GM23338 (cell line): Measurements from ENCODE around the gene CDC45.
A peak's percentile ranks its signal among the peaks of the same experiment; 100 is the strongest.

Experiments
- CREB1 ChIP-seq: fragments of 250-450 bp; sonication (Bioruptor Pico); IDR thresholded peaks from 2 replicates; pipeline ENCODE4 v1.5.0; 2020; ENCODE audit warnings: low read depth, mild to moderate bottlenecking, moderate library complexity
- EZH2 ChIP-seq: fragments of 200-600 bp; sonication (generic); IDR thresholded peaks from one replicate; pipeline ENCODE4 v1.8.0; 2017; ENCODE audit warnings: antibody characterized with exemption, mild to moderate bottlenecking, low read depth; ENCODE audit not compliant: unreplicated experiment
- EZH2phosphoT487 ChIP-seq: fragments of 200-600 bp; sonication (generic); IDR thresholded peaks from one replicate; pipeline ENCODE4 v1.8.1; 2018; ENCODE audit warnings: antibody characterized with exemption; ENCODE audit not compliant: unreplicated experiment
- JUNB ChIP-seq: IDR thresholded peaks from one replicate; pipeline ENCODE4 v1.6.1; 2016; ENCODE audit warnings: antibody characterized with exemption; ENCODE audit not compliant: unreplicated experiment
- NANOG ChIP-seq: IDR thresholded peaks from 2 replicates; pipeline ENCODE4 v1.6.1; 2016; ENCODE audit warnings: antibody characterized with exemption, borderline replicate concordance
- POLR2AphosphoS5 ChIP-seq: IDR thresholded peaks from 2 replicates; pipeline ENCODE4 v1.6.1; 2016; ENCODE audit warnings: antibody characterized with exemption, low read depth
- REST ChIP-seq: IDR thresholded peaks from one replicate; pipeline ENCODE4 v1.6.1; 2018; ENCODE audit warnings: antibody characterized with exemption; ENCODE audit not compliant: unreplicated experiment
- STAT1 ChIP-seq: IDR thresholded peaks from one replicate; pipeline ENCODE4 v1.6.1; 2016; ENCODE audit warnings: antibody characterized with exemption; ENCODE audit not compliant: unreplicated experiment
- ZNF114 ChIP-seq: fragments of 250-450 bp; sonication (Bioruptor Pico); IDR thresholded peaks from 2 replicates; pipeline ENCODE4 v1.5.0; 2020; ENCODE audit warnings: mild to moderate bottlenecking, moderate library complexity
- ZNF331 ChIP-seq: fragments of 250-450 bp; sonication (Bioruptor Pico); IDR thresholded peaks from 2 replicates; pipeline ENCODE4 v1.5.0; 2020; ENCODE audit warnings: low read depth, mild to moderate bottlenecking, moderate library complexity
- TF ChIP-seq, protein P1 (sequence below), 2 experiments: fragments of 200-600 bp in 1 of 2; sonication (generic) in 1 of 2; conservative IDR thresholded peaks; 2 replicates each; pipeline versions ENCODE4 v1.5.1 to v1.6.1; 2016 to 2017; ENCODE audit warnings: antibody characterized with exemption in 2 of 2, low read depth in 2 of 2, mild to moderate bottlenecking in 2 of 2, moderate library complexity in 1 of 2
- TF ChIP-seq, protein P2 (sequence below): fragments of 250-450 bp; sonication (Bioruptor Pico); IDR thresholded peaks from 2 replicates; pipeline ENCODE4 v1.5.0; 2020; ENCODE audit warnings: mild to moderate bottlenecking, moderate library complexity
- TF ChIP-seq, protein P3 (sequence below): IDR thresholded peaks from 2 replicates; pipeline ENCODE4 v1.6.1; 2016; ENCODE audit warnings: antibody characterized with exemption

GRCh38 chr22:19431649-19432132, 48.0 kb upstream of the CDC45 start, which contains the start of gene HIRA:
- TF ChIP-seq EZH2phosphoT487 = no peak
- TF ChIP-seq JUNB = no peak
- peak; percentile 50 for TF ChIP-seq POLR2AphosphoS5
- TF ChIP-seq, protein P1, sequence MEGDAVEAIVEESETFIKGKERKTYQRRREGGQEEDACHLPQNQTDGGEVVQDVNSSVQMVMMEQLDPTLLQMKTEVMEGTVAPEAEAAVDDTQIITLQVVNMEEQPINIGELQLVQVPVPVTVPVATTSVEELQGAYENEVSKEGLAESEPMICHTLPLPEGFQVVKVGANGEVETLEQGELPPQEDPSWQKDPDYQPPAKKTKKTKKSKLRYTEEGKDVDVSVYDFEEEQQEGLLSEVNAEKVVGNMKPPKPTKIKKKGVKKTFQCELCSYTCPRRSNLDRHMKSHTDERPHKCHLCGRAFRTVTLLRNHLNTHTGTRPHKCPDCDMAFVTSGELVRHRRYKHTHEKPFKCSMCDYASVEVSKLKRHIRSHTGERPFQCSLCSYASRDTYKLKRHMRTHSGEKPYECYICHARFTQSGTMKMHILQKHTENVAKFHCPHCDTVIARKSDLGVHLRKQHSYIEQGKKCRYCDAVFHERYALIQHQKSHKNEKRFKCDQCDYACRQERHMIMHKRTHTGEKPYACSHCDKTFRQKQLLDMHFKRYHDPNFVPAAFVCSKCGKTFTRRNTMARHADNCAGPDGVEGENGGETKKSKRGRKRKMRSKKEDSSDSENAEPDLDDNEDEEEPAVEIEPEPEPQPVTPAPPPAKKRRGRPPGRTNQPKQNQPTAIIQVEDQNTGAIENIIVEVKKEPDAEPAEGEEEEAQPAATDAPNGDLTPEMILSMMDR (conservative IDR thresholded peaks at IDR 0.05; ENCODE audit: low read depth in 2 of 2) = no peak
- TF ChIP-seq REST = no peak
- no peak for TF ChIP-seq EZH2
- TF ChIP-seq ZNF114 = no peak
- no peak for TF ChIP-seq STAT1
- TF ChIP-seq, protein P2, sequence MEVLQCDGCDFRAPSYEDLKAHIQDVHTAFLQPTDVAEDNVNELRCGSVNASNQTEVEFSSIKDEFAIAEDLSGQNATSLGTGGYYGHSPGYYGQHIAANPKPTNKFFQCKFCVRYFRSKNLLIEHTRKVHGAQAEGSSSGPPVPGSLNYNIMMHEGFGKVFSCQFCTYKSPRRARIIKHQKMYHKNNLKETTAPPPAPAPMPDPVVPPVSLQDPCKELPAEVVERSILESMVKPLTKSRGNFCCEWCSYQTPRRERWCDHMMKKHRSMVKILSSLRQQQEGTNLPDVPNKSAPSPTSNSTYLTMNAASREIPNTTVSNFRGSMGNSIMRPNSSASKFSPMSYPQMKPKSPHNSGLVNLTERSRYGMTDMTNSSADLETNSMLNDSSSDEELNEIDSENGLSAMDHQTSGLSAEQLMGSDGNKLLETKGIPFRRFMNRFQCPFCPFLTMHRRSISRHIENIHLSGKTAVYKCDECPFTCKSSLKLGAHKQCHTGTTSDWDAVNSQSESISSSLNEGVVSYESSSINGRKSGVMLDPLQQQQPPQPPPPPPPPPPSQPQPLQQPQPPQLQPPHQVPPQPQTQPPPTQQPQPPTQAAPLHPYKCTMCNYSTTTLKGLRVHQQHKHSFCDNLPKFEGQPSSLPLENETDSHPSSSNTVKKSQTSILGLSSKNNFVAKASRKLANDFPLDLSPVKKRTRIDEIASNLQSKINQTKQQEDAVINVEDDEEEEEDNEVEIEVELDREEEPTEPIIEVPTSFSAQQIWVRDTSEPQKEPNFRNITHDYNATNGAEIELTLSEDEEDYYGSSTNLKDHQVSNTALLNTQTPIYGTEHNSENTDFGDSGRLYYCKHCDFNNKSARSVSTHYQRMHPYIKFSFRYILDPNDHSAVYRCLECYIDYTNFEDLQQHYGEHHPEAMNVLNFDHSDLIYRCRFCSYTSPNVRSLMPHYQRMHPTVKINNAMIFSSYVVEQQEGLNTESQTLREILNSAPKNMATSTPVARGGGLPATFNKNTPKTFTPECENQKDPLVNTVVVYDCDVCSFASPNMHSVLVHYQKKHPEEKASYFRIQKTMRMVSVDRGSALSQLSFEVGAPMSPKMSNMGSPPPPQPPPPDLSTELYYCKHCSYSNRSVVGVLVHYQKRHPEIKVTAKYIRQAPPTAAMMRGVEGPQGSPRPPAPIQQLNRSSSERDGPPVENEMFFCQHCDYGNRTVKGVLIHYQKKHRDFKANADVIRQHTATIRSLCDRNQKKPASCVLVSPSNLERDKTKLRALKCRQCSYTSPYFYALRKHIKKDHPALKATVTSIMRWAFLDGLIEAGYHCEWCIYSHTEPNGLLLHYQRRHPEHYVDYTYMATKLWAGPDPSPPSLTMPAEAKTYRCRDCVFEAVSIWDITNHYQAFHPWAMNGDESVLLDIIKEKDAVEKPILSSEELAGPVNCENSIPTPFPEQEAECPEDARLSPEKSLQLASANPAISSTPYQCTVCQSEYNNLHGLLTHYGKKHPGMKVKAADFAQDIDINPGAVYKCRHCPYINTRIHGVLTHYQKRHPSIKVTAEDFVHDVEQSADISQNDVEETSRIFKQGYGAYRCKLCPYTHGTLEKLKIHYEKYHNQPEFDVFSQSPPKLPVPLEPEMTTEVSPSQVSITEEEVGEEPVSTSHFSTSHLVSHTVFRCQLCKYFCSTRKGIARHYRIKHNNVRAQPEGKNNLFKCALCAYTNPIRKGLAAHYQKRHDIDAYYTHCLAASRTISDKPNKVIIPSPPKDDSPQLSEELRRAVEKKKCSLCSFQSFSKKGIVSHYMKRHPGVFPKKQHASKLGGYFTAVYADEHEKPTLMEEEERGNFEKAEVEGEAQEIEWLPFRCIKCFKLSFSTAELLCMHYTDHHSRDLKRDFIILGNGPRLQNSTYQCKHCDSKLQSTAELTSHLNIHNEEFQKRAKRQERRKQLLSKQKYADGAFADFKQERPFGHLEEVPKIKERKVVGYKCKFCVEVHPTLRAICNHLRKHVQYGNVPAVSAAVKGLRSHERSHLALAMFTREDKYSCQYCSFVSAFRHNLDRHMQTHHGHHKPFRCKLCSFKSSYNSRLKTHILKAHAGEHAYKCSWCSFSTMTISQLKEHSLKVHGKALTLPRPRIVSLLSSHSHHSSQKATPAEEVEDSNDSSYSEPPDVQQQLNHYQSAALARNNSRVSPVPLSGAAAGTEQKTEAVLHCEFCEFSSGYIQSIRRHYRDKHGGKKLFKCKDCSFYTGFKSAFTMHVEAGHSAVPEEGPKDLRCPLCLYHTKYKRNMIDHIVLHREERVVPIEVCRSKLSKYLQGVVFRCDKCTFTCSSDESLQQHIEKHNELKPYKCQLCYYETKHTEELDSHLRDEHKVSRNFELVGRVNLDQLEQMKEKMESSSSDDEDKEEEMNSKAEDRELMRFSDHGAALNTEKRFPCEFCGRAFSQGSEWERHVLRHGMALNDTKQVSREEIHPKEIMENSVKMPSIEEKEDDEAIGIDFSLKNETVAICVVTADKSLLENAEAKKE (CRISPR knock-in tag) = no peak
- TF ChIP-seq CREB1 (CRISPR knock-in tag) = peak; percentile 62
- TF ChIP-seq, protein P3, sequence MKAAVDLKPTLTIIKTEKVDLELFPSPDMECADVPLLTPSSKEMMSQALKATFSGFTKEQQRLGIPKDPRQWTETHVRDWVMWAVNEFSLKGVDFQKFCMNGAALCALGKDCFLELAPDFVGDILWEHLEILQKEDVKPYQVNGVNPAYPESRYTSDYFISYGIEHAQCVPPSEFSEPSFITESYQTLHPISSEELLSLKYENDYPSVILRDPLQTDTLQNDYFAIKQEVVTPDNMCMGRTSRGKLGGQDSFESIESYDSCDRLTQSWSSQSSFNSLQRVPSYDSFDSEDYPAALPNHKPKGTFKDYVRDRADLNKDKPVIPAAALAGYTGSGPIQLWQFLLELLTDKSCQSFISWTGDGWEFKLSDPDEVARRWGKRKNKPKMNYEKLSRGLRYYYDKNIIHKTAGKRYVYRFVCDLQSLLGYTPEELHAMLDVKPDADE = peak; percentile 54; the same call in 1 of the 2 replicates
- TF ChIP-seq ZNF331 = no peak
- no peak for TF ChIP-seq NANOG
